Mesangial cell (primary cell): ENCODE results near the gene ST6GAL2. TPM values are rescaled to one million over a fixed set of nuclear protein-coding genes. Genes with fewer than 3 reads are reported as not detected.

ENCODE experiments used
- total RNA-seq: library from RNA; depleted of rRNA; stranded (reverse); fragments of >200 nt; gene quantifications from 2 replicates; pipeline ENCODE4 v1.2.3, GENCODE V29; 2015

ST6GAL2 gene
- 18.9 and 23.3 TPM in 2 replicates for total RNA-seq

GRCh38 chr2:106885971-106886915 lies at the start of gene ST6GAL2:
Gene ST6GAL2, minus strand, starts transcription at chr2:106886167. Its CDS starts 42,190 bp downstream, at chr2:106843977.

